ENCODE results near the gene MNT. TPM values are rescaled to one million over a fixed set of nuclear protein-coding genes. Genes with fewer than 3 reads are reported as not detected.

Gene MNT
- total RNA-seq, 1 experiment from 2014 or later = 38.9 TPM

GRCh38 chr17:2392252-2393173 is 8.3 kb downstream of the MNT start:
- Mint-ChIP-seq H3K27ac (peak overlapping the region in 2 of 3 experiments; percentile 81 to 89; a peak in 4 of 7 replicates), H3K4me3 (peak overlapping the region; percentile 69 to 93), H3K4me1 (peaks cover 36 to 53% of the 10 kb centered on the region in 2 experiments), H3K36me3 (ENCODE audit: insufficient read depth in 1 of 3, low read depth in 3 of 3) (peaks cover 3 to 25% (median 21%) of the 10 kb centered on the region in 3 experiments; a peak in 6 of 7 replicates), H3K9me3 (no peaks in the 10 kb centered on the region; a peak in 2 of 5 replicates), H3K27me3 (ENCODE audit: low read depth) (no peaks in the 10 kb centered on the region)
- Histone ChIP-seq H3K23me2 (ENCODE audit: insufficient read length, low read depth, low read length, poor library complexity, severe bottlenecking) (peaks cover 4% of the 10 kb centered on the region), H3K18ac (ENCODE audit: insufficient read length, low read depth, low read length) (peak overlapping the region; percentile 32), H2BK15ac (ENCODE audit: low read depth, low read length) (no peak overlapping the region), H3K14ac (ENCODE audit: insufficient read depth, low read length) (no peak overlapping the region), H3K4me2 (ENCODE audit: insufficient read depth, insufficient read length, low read length) (peak overlapping the region; percentile 76), H4K20me1 (ENCODE audit: control insufficient read depth, insufficient read depth, insufficient read length) (no peaks in the 10 kb centered on the region), H2BK5ac (ENCODE audit: insufficient read length, low read length) (no peak overlapping the region), H3T11ph (ENCODE audit: low read length) (no peak overlapping the region), H2BK120ac (ENCODE audit: low read depth, low read length, poor library complexity, severe bottlenecking) (no peak overlapping the region), H3K79me2 (ENCODE audit: insufficient read depth, low read length) (no peaks in the 10 kb centered on the region), H3K56ac (ENCODE audit: insufficient read length, low read depth, low read length) (no peak overlapping the region), H3K79me1 (ENCODE audit: insufficient read depth, low read depth, low read length, poor library complexity, severe bottlenecking) (no peaks in the 10 kb centered on the region), H3K4me1 (ENCODE audit: insufficient read depth, low read length) (peaks cover 4% of the 10 kb centered on the region; the same call in 1 of the 2 replicates), H3K27ac (ENCODE audit: insufficient read length, low read depth, low read length) (no peak overlapping the region), H3K9ac (ENCODE audit: extremely low read depth, insufficient read length, low read length) (peak overlapping the region; percentile 23), H2BK20ac (ENCODE audit: low read depth, low read length, poor library complexity, severe bottlenecking) (no peak overlapping the region), H2AFZ (ENCODE audit: low read length) (no peak overlapping the region), H3K4ac (ENCODE audit: low read depth, low read length) (no peak overlapping the region), H3K27me3 (ENCODE audit: insufficient read depth, low read length) (no peaks in the 10 kb centered on the region), H2AK5ac (ENCODE audit: insufficient read length, low read length) (no peak overlapping the region), H3K23ac (ENCODE audit: insufficient read length, low read depth, low read length) (no peak overlapping the region), H4K91ac (ENCODE audit: insufficient read length, low read depth, low read length) (no peak overlapping the region), H3K9me3 (ENCODE audit: control insufficient read depth, low read depth, low read length) (no peaks in the 10 kb centered on the region), H4K5ac (ENCODE audit: insufficient read length, low read depth, low read length) (no peak overlapping the region), H4K8ac (replicated peaks; ENCODE audit: insufficient read length, low read depth, low read length) (no peak overlapping the region), H2BK12ac (ENCODE audit: insufficient read length, low read depth, low read length) (no peak overlapping the region)
- peak; percentile 97 for DNase-seq
- WGBS (ENCODE audit: extremely low coverage, insufficient read length, low lambda C conversion rate) = no CpG with 5 or more reads among the region's 83 CpGs
- TF ChIP-seq CTCF (conservative IDR thresholded peaks at IDR 0.05) = no peak

Measured in H9 (cell line).